Liver (tissue), 9 donors: Measurements from ENCODE around the gene SPAG9. TPM values are rescaled to one million over a fixed set of nuclear protein-coding genes. Genes with fewer than 3 reads are reported as not detected.

ENCODE experiments used
- DNase-seq: peaks from one replicate; pipeline ENCODE4 v3.0.0-alpha.2; 2017; ENCODE audit warnings: low spot score
- H3K27ac ChIP-seq, 2 donors: one replicate each; pipeline ENCODE4 v1.7.0; 2013; ENCODE audit warnings: inconsistent platforms in 2 of 2, low read length in 2 of 2, control low read depth in 1 of 2, low read depth in 1 of 2, mild to moderate bottlenecking in 1 of 2
- H3K27me3 ChIP-seq, 4 donors: one replicate each; pipeline versions ENCODE4 v1.6.1 to v1.7.0; 2013; ENCODE audit warnings: low read length in 3 of 4, inconsistent platforms in 1 of 4, mild to moderate bottlenecking in 1 of 4, moderate library complexity in 1 of 4; ENCODE audit not compliant: control insufficient read depth in 4 of 4, insufficient read depth in 4 of 4
- H3K36me3 ChIP-seq, 4 donors: one replicate each; pipeline versions ENCODE4 v1.6.1 to v1.7.0; 2013; ENCODE audit warnings: low read length in 3 of 4, mild to moderate bottlenecking in 3 of 4, low read depth in 1 of 4, moderate library complexity in 1 of 4; ENCODE audit not compliant: control insufficient read depth in 4 of 4, insufficient read depth in 3 of 4
- H3K4me1 ChIP-seq, 4 donors: one replicate each; pipeline versions ENCODE4 v1.6.1 to v1.7.0; 2013; ENCODE audit warnings: low read length in 3 of 4, mild to moderate bottlenecking in 3 of 4, moderate library complexity in 1 of 4; ENCODE audit not compliant: control insufficient read depth in 4 of 4, insufficient read depth in 4 of 4
- H3K4me3 ChIP-seq, 3 donors: one replicate each; pipeline versions ENCODE4 v1.6.1 to v1.7.0; 2013; ENCODE audit warnings: low read length in 3 of 3, control low read depth in 1 of 3, low read depth in 1 of 3, mild to moderate bottlenecking in 1 of 3
- H3K9ac ChIP-seq, 2 donors: one replicate each; pipeline ENCODE4 v1.7.0; 2013; ENCODE audit warnings: low read length in 2 of 2, mild to moderate bottlenecking in 2 of 2, moderate library complexity in 2 of 2, control low read depth in 1 of 2, low read depth in 1 of 2
- H3K9me3 ChIP-seq, 4 donors: one replicate each; pipeline versions ENCODE4 v1.6.1 to v1.7.0; 2013; ENCODE audit warnings: low read length in 3 of 4; ENCODE audit not compliant: control insufficient read depth in 4 of 4
- FOXA1 ChIP-seq: IDR thresholded peaks from 2 replicates; pipeline ENCODE4 v1.6.1; 2016; ENCODE audit warnings: antibody characterized with exemption
- FOXA2 ChIP-seq: IDR thresholded peaks from 2 replicates; pipeline ENCODE4 v1.6.1; 2016; ENCODE audit warnings: antibody characterized with exemption
- GABPA ChIP-seq, 2 donors: IDR thresholded peaks in 1 of 2; conservative IDR thresholded peaks in 1 of 2; 2 replicates each; pipeline ENCODE4 v1.6.1; 2016; ENCODE audit warnings: antibody characterized with exemption in 2 of 2, mild to moderate bottlenecking in 1 of 2, moderate library complexity in 1 of 2
- HNF4A ChIP-seq, 2 donors: conservative IDR thresholded peaks; 2 replicates each; pipeline ENCODE4 v1.6.1; 2016; ENCODE audit warnings: antibody characterized with exemption in 2 of 2, mild to moderate bottlenecking in 2 of 2
- HNF4G ChIP-seq: IDR thresholded peaks from 2 replicates; pipeline ENCODE4 v1.6.1; 2016; ENCODE audit warnings: antibody characterized with exemption
- NR2F2 ChIP-seq: IDR thresholded peaks from 2 replicates; pipeline ENCODE4 v1.6.1; 2016; ENCODE audit warnings: antibody characterized with exemption
- RAD21 ChIP-seq, 2 donors: IDR thresholded peaks; 2 replicates each; pipeline ENCODE4 v1.6.1; 2016; ENCODE audit warnings: antibody characterized with exemption in 2 of 2, mild to moderate bottlenecking in 2 of 2
- REST ChIP-seq: IDR thresholded peaks from 2 replicates; pipeline ENCODE4 v1.6.1; 2016; ENCODE audit warnings: antibody characterized with exemption, mild to moderate bottlenecking
- RXRA ChIP-seq, 2 donors: IDR thresholded peaks; 2 replicates each; pipeline ENCODE4 v1.6.1; 2017 to 2018; ENCODE audit warnings: antibody characterized with exemption in 2 of 2, mild to moderate bottlenecking in 1 of 2
- SP1 ChIP-seq: IDR thresholded peaks from 2 replicates; pipeline ENCODE4 v1.6.1; 2018; ENCODE audit warnings: antibody characterized with exemption, mild to moderate bottlenecking
- TAF1 ChIP-seq: conservative IDR thresholded peaks from 2 replicates; pipeline ENCODE4 v1.6.1; 2016; ENCODE audit warnings: antibody characterized with exemption, mild to moderate bottlenecking
- ZBTB33 ChIP-seq: IDR thresholded peaks from 2 replicates; pipeline ENCODE4 v1.6.1; 2016; ENCODE audit warnings: antibody characterized with exemption
- WGBS: extraction: QIAGEN DNeasy Blood & Tissue Kit; methylation state at CpG from one replicate; pipeline ENCODE4 v1.1.7; 2013; 5-methylcytosine and 5-hydroxymethylcytosine counted together
- polyA plus RNA-seq, 2 donors: library from polyadenylated mRNA; stranded (reverse) in 1 of 2; unstranded in 1 of 2; fragments of 200-250 nt in 1 of 2; fragments of >200 nt in 1 of 2; fragmentation: Nextera tagmentation in 1 of 2; extraction: Ambion mirVana in 1 of 2; gene quantifications; one replicate each; pipeline versions ENCODE4 v1.2.1 to v1.2.3, GENCODE V29; 2013 to 2015
- total RNA-seq, 2 donors: library from RNA; depleted of rRNA; stranded (reverse); fragments of >200 nt; gene quantifications; one replicate each; pipeline ENCODE4 v1.2.3, GENCODE V29; 2014
- TF ChIP-seq, protein P1 (sequence below): IDR thresholded peaks from 2 replicates; pipeline ENCODE4 v1.6.1; 2016; ENCODE audit warnings: antibody characterized with exemption
- TF ChIP-seq, protein P2 (sequence below): IDR thresholded peaks from 2 replicates; pipeline ENCODE4 v1.6.1; 2016; ENCODE audit warnings: antibody characterized with exemption
- donor health status: healthy.
- donor health status: healthy.
- donor health status: healthy.
- donor health status: healthy.
- donor health status: healthy.

The SPAG9 gene
- total and polyA plus RNA-seq, 4 donors, result 12.0 to 94.0 (median 18.4) TPM

GRCh38 chr17:50993544-50993943 lies 127.1 kb downstream of the SPAG9 start:
- Histone ChIP-seq H3K27me3 (no peaks in the 10 kb centered on the region), H3K4me1 (no peaks in the 10 kb centered on the region), H3K9ac (no peak overlapping the region), H3K36me3 (peaks cover 18 to 78% (median 65%) of the 10 kb centered on the region in 4 donors), H3K27ac (no peak overlapping the region), H3K4me3 (no peak overlapping the region), H3K9me3 (no peaks in the 10 kb centered on the region)
- TF ChIP-seq RAD21 (IDR thresholded peaks at IDR 0.05) (no peak), TAF1 (no peak), FOXA2 (no peak), RXRA (IDR thresholded peaks at IDR 0.05) (no peak)
- WGBS, result 57% methylated on average over 2 of the region's 2 CpGs
- DNase-seq, result no peak

GRCh38 chr17:50989149-50989548 lies 131.5 kb downstream of the SPAG9 start:
- H3K9me3 ChIP-seq, result no peaks in the 10 kb centered on the region
- no peak for TF ChIP-seq RXRA (IDR thresholded peaks at IDR 0.05)
- TF ChIP-seq FOXA1, result no peak
- TF ChIP-seq ZBTB33, result no peak
- no peak for TF ChIP-seq REST
- no peak for TF ChIP-seq RAD21 (IDR thresholded peaks at IDR 0.05)
- TF ChIP-seq HNF4A (conservative IDR thresholded peaks at IDR 0.05), result no peak
- TF ChIP-seq HNF4G, result no peak
- TF ChIP-seq NR2F2, result no peak
- TF ChIP-seq GABPA (IDR thresholded peaks at IDR 0.05 in 1 of 2, conservative IDR thresholded peaks at IDR 0.05 in 1 of 2), result no peak
- TF ChIP-seq, protein P1, sequence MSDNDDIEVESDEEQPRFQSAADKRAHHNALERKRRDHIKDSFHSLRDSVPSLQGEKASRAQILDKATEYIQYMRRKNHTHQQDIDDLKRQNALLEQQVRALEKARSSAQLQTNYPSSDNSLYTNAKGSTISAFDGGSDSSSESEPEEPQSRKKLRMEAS, result no peak
- TF ChIP-seq FOXA2, result no peak
- TF ChIP-seq, protein P2, sequence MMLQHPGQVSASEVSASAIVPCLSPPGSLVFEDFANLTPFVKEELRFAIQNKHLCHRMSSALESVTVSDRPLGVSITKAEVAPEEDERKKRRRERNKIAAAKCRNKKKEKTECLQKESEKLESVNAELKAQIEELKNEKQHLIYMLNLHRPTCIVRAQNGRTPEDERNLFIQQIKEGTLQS, result no peak
- TF ChIP-seq SP1, result no peak
- H3K36me3 ChIP-seq, result peaks cover 11 to 72% (median 59%) of the 10 kb centered on the region in 4 donors
- no peaks in the 10 kb centered on the region for H3K27me3 ChIP-seq
- 96% methylated on average over 3 of the region's 3 CpGs for WGBS
- H3K9ac ChIP-seq, result no peak overlapping the region
- no peak overlapping the region for H3K4me3 ChIP-seq
- DNase-seq, result no peak
- H3K4me1 ChIP-seq, result no peaks in the 10 kb centered on the region
- no peak overlapping the region for H3K27ac ChIP-seq
